ENCODE data around the gene BLTP3B.

Gene BLTP3B

GRCh38 chr12:100159391-100160104 is 16.9 kb upstream of the BLTP3B start:
- no peak for DNase-seq (ENCODE audit: low spot score)

GRCh38 chr12:100158535-100158934 is 15.9 kb upstream of the BLTP3B start:
- DNase-seq (ENCODE audit: low spot score) = no peak

GRCh38 chr12:100157427-100157821 is 14.8 kb upstream of the BLTP3B start:
- no peak for DNase-seq (ENCODE audit: low spot score)

GRCh38 chr12:100156731-100157426 is 14.2 kb upstream of the BLTP3B start:
- DNase-seq (ENCODE audit: low spot score) = no peak

- DNase-seq (ENCODE audit: low spot score) = peak; percentile 76
These were observed 12.0 kb upstream of the BLTP3B start for GRCh38 chr12:100154474-100155247.

GRCh38 chr12:100153131-100153530 is 10.5 kb upstream of the BLTP3B start:
- DNase-seq (ENCODE audit: low spot score) = no peak

- no peak for DNase-seq (ENCODE audit: low spot score)
These were observed 9.1 kb upstream of the BLTP3B start for GRCh38 chr12:100151769-100152168.

GRCh38 chr12:100146252-100146651 is 3.6 kb upstream of the BLTP3B start:
- no peak for DNase-seq (ENCODE audit: low spot score)

- no peak for DNase-seq (ENCODE audit: low spot score)
These were observed 3.0 kb upstream of the BLTP3B start for GRCh38 chr12:100145643-100146042.

- DNase-seq (ENCODE audit: low spot score) = peak; percentile 33
These were observed 450 bp downstream of the BLTP3B start for GRCh38 chr12:100141998-100142850.

- DNase-seq (ENCODE audit: low spot score) = peak; percentile 70
These were observed 1.0 kb downstream of the BLTP3B start for GRCh38 chr12:100141666-100141997.

- DNase-seq (ENCODE audit: low spot score) = no peak
These were observed 3.9 kb downstream of the BLTP3B start for GRCh38 chr12:100138803-100139098.

- no peak for DNase-seq (ENCODE audit: low spot score)
These were observed 4.4 kb downstream of the BLTP3B start for GRCh38 chr12:100138048-100138802.

GRCh38 chr12:100133200-100133599 is 9.5 kb downstream of the BLTP3B start:
- no peak for DNase-seq (ENCODE audit: low spot score)

- peak; percentile 52 for DNase-seq (ENCODE audit: low spot score)
These were observed 14.2 kb downstream of the BLTP3B start for GRCh38 chr12:100128512-100128908.

- DNase-seq (ENCODE audit: low spot score) = peak; percentile 42
These were observed 14.7 kb downstream of the BLTP3B start for GRCh38 chr12:100127766-100128511.

GRCh38 chr12:100123316-100124095 is 19.2 kb downstream of the BLTP3B start:
- DNase-seq (ENCODE audit: low spot score) = peak; percentile 9

GRCh38 chr12:100120355-100120754 is 22.3 kb downstream of the BLTP3B start:
- DNase-seq (ENCODE audit: low spot score) = no peak

GRCh38 chr12:100115291-100115690 is 27.4 kb downstream of the BLTP3B start:
- DNase-seq (ENCODE audit: low spot score) = no peak

GRCh38 chr12:100114574-100114973 is 28.1 kb downstream of the BLTP3B start:
- DNase-seq (ENCODE audit: low spot score) = peak; percentile 21
